ENCODE results near the gene CYB561.
A peak's percentile ranks its signal among the peaks of the same experiment; 100 is the strongest.

The CYB561 gene

GRCh38 chr17:63447471-63448009, 1.4 kb upstream of the CYB561 start:
- no peak for DNase-seq

DNA sequence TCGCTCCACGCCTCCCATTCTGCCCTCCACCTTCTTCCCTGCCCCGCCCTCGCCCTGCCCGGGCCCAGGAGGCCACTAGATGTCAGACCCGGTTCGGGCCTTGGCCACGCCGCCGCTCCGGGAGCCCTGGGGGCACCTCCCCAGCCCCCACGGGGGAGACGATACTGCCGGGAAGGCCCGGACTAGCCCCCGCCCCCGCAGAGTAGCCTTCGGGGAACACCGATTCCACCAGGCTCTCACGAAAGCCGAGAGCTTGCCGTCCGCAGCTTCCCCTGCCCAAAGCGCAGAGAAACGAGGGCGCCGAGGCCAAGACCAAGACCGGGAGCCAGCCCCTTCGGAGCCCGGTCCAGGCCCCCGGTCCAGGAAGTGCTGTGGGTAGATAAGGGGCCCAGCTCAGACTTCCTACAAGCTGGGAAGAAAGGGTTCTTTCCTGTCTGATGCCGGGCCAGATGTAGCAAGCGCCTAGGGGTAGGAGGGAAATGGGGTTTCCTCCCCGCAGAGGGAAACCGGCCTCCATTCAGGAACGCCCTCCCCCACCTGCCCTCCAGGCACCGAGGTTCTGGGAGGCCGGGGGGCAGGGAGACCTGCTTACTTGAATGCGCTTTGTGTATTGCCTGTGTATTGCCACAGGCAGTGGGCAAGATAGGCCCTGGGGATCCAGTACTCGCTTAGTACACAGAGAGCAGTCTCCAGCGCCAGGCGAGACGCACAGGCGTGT, 806 bp upstream of the CYB561 start:
- peak; percentile 40 for DNase-seq

DNA sequence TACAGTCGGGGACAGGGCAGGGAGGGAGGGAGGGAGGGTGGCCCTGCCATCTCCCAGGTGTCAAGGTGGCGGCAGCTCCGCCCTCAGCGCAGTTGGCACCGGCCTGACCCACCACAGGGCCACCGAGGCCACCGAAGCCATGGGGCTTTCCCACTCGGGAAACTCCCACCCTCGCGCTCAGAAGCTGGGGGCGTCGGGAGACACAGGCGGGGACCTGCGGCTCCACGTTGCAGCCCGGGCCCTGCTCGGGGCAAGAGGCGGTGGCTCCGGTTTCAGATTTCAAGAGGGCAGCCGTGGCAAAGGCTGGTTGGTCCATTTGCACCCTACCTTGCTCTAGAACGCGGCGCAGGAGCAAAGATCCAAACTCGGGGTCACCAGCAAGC, 544 bp downstream of the CYB561 start:
- DNase-seq, result peak; percentile 82

DNA sequence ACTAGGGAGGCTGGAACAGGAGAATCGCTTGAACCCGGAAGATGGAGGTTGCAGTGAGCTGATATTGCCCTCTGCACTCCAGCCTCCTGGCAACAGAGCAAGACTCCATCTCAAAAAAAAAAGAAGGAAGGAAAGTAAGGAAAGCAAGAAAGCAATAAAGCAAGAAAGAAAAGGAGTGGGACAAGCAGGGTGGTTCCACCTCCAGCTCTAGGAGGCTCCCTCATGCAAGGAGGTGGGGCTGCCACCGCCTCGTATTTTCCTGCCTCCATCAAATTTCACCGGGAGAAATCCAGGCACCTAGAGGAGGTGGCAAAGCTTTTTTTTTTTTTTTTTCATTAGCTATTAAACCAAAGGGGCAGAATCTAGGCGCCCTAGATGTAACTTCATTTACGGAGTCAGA, 1.0 kb downstream of the CYB561 start:
- no peak for DNase-seq

GRCh38 chr17:63444457-63444856, 1.6 kb downstream of the CYB561 start:
- DNase-seq, result no peak

- no peak for DNase-seq
These were observed 3.1 kb downstream of the CYB561 start for GRCh38 chr17:63443053-63443452.

DNA sequence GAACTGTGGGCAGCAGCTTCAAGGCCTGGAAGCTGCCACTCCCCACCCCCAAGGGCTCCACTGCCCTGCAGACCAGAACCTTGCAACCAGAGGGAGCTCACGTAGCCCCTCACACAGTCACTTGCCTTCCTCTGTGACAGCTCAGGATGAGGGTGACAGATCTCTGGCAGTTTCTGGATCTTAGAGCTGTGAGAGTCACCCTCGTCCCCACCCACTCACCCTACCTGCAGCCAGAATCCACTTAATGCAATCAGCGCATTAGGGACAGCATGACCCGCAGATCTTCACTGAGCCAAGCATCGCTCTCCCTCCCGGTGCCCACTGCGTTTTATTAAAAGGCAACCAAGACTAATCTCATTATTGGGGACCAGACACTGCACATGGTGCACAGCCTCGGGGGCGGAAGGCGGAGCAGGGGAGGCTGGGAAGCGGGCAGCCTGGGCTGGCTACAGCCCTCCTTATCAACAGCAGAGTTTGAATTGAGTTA, 3.5 kb downstream of the CYB561 start:
- no peak for DNase-seq

- no peak for DNase-seq
These were observed 4.0 kb downstream of the CYB561 start for GRCh38 chr17:63442074-63442473.

- DNase-seq, result no peak
These were observed 4.5 kb downstream of the CYB561 start for GRCh38 chr17:63441654-63442053.

DNA sequence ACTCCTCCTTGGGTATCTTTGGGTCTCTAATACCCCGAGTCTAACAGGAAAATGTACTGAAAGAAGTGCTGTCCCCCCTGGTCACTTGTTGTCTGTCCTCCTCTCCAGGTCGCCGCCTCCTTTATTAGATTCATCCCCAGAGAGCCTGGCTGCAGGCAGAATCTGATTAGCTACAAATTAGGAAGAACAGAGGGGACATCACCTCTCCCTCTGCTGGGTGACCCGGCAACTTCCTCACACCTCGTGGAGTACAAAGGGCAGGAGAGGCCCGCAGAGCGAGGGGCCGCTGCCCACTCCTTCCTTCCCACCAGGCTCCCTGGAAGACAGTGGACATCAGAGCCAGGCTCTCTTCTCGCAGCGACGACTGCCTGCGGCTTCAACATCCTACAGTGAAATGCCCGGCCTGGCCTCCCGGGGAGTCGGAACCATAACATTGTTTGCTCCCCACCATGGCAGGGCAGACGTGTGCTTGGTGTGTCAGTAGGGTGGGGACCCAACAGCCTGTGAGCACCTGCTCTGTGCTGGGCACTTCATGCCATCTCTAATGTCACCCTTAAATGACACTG, 5.3 kb downstream of the CYB561 start:
- DNase-seq, result no peak

- DNase-seq, result no peak
These were observed 5.9 kb downstream of the CYB561 start for GRCh38 chr17:63440127-63440769.

GRCh38 chr17:63439687-63440086, 6.4 kb downstream of the CYB561 start:
- DNase-seq, result no peak

- no peak for DNase-seq
These were observed 7.7 kb downstream of the CYB561 start for GRCh38 chr17:63438092-63439051.

DNA sequence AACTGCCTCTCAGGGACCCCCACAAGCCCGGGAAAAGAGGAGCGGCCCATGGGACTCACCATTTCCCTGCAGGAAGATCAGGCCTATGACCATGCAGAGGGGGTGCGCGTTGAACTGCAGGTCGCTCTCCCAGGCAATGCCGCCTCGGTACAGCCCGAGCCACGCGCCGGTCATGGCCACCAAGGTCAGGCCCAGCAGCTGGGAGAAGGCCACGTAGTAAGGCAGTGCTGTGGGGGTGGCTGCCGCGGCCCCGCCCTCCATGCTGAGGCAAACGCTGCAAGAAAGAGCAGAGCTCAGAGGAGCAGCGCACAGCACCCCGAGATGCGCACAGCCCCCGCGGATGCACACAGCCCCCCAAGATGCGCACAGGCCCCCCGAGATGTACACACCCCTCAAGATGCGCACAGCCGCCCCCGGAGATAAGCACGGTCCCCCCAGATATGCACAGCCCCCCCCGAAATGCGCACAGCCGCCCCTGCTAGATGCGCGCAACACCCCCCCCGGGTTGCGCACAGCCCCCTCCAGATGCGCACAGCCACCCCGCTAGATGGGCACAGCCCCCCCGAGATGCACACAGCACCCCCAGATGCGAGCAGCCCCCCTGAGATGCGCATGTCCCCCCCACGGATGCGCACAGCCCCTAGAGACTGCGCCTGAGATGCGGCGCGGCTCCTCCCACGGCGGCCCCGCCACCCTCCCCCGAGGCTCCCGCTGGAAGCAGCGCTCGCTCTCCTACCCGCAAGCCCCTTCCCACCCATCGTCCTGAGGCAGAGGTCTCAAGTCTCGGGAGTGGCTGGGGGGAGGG, 8.6 kb downstream of the CYB561 start:
- no peak for DNase-seq

GRCh38 chr17:63436523-63437110, 9.5 kb downstream of the CYB561 start:
- no peak for DNase-seq

DNA sequence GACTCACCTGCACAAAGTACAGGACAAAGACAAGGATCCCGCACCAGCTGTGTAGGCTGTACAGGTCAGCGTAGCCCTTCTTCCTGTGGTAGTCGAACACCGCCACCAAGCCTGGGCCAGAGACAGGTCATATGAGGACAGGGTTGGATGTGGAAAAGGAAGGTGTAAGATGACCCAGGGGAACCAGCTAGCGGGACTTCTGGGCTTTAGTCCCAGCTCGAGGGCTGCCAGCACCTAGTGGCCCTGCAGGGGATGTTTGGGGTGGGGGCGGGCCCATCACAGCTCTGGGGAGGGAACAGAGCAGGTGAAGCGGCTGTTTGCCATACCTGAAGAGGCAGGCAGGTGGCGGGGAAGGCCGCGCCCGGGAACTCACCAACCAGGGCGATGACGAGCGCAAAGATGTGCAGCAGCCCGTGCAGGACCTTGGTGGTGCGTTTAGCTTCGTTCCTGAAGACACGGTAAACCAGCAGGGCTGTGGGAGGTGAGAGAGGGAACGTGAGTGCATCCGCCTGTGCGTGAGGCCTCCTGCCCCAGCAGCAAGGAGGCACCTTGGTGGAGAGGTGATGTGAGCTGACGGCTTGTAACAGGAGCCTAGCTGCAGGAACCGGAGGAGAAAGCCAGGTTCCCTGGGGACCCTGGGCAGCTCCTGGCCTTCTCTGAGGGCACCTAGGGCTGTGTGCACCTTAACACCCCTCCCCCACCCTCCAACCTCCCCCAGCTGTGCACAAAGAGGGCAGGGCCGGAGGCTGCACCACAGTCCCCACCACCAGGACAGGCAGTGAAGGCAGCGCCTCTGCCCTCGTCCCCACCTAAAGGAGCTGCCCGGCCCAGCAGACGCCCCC, 10.2 kb downstream of the CYB561 start:
- no peak for DNase-seq

GRCh38 chr17:63434951-63435571, 11.0 kb downstream of the CYB561 start:
- peak; percentile 69 for DNase-seq

GRCh38 chr17:63433746-63434591, 12.1 kb downstream of the CYB561 start:
- no peak for DNase-seq

Measured in CD4-positive, alpha-beta T cell treated with Interleukin-15 for 1 hour (primary cell).